HL-60 (cell line): ENCODE data around the gene CEP112.

ENCODE experiments used
- DNase-seq, 2 experiments: peaks; one replicate each; pipeline ENCODE4 v3.0.0-alpha.2; 2010 to 2020; ENCODE audit warnings: low read depth in 1 of 2, low spot score in 1 of 2
- H3K27ac ChIP-seq: fragments of 250-450 bp; sonication (Bioruptor Pico); replicated peaks from 2 replicates; pipeline ENCODE4 v1.5.1; 2020; ENCODE audit warnings: mild to moderate bottlenecking, moderate library complexity
- H3K27me3 ChIP-seq: fragments of 250-450 bp; sonication (Bioruptor Pico); 2 replicates; pipeline ENCODE4 v1.5.1; 2021; ENCODE audit warnings: mild to moderate bottlenecking, moderate library complexity; ENCODE audit not compliant: insufficient read depth, poor library complexity, severe bottlenecking
- H3K4me3 ChIP-seq: replicated peaks from 2 replicates; pipeline ENCODE4 v1.5.1; 2011; ENCODE audit warnings: mild to moderate bottlenecking, control low read depth, low read length; ENCODE audit not compliant: insufficient read depth
- CTCF ChIP-seq: IDR thresholded peaks from one replicate; pipeline ENCODE4 v1.5.1; 2011; ENCODE audit warnings: low read length, control low read depth, inconsistent platforms; ENCODE audit not compliant: insufficient read depth
- GABPA ChIP-seq: IDR thresholded peaks from 2 replicates; pipeline ENCODE4 v1.6.1; 2012; ENCODE audit warnings: low read depth
- POLR2AphosphoS5 ChIP-seq: IDR thresholded peaks from 2 replicates; pipeline ENCODE4 v1.6.1; 2012; ENCODE audit warnings: low read depth
- SPI1 ChIP-seq: IDR thresholded peaks from 2 replicates; pipeline ENCODE4 v1.6.1; 2012; ENCODE audit warnings: low read depth, mild to moderate bottlenecking, borderline replicate concordance
- TF ChIP-seq, protein P1 (sequence below): IDR thresholded peaks from 2 replicates; pipeline ENCODE4 v1.6.1; 2012; ENCODE audit warnings: low read depth; ENCODE audit not compliant: insufficient replicate concordance

CEP112 gene

GRCh38 chr17:65794572-65794971 lies 397.4 kb downstream of the CEP112 start:
- no peak overlapping the region for H3K27ac ChIP-seq
- TF ChIP-seq CTCF (peak; percentile 23), POLR2AphosphoS5 (no peak)
- peak in 1 of 2 experiments; percentile 11 for DNase-seq
- no peak overlapping the region for H3K4me3 ChIP-seq
- H3K27me3 ChIP-seq = no peaks in the 10 kb centered on the region

DNA sequence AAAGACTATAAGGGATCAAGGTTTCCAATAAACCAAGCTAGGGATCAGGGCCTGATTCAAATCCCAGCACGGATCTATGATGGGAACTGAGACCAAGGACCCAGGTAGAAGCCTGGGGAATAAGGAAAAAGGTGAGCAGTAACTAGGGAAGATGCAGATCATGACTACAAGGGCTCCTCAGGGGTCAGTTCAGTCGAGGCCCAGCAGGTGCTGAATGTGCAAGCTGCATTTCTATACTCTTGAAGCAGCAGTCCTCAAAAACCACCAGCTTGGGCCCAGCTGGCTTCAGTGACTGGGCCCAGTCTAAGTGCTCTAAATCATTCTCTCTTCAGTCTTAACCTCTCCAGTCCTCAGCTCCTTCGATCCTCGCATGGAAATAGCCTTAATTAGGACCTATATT lies 401.7 kb downstream of the CEP112 start:
- Histone ChIP-seq H3K27me3 (no peaks in the 10 kb centered on the region), H3K4me3 (no peak overlapping the region), H3K27ac (no peak overlapping the region)
- DNase-seq = no peak
- no peak for TF ChIP-seq POLR2AphosphoS5
- no peak for TF ChIP-seq SPI1
- TF ChIP-seq GABPA = no peak
- TF ChIP-seq, protein P1, sequence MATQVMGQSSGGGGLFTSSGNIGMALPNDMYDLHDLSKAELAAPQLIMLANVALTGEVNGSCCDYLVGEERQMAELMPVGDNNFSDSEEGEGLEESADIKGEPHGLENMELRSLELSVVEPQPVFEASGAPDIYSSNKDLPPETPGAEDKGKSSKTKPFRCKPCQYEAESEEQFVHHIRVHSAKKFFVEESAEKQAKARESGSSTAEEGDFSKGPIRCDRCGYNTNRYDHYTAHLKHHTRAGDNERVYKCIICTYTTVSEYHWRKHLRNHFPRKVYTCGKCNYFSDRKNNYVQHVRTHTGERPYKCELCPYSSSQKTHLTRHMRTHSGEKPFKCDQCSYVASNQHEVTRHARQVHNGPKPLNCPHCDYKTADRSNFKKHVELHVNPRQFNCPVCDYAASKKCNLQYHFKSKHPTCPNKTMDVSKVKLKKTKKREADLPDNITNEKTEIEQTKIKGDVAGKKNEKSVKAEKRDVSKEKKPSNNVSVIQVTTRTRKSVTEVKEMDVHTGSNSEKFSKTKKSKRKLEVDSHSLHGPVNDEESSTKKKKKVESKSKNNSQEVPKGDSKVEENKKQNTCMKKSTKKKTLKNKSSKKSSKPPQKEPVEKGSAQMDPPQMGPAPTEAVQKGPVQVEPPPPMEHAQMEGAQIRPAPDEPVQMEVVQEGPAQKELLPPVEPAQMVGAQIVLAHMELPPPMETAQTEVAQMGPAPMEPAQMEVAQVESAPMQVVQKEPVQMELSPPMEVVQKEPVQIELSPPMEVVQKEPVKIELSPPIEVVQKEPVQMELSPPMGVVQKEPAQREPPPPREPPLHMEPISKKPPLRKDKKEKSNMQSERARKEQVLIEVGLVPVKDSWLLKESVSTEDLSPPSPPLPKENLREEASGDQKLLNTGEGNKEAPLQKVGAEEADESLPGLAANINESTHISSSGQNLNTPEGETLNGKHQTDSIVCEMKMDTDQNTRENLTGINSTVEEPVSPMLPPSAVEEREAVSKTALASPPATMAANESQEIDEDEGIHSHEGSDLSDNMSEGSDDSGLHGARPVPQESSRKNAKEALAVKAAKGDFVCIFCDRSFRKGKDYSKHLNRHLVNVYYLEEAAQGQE = no peak
- TF ChIP-seq CTCF = no peak

DNA sequence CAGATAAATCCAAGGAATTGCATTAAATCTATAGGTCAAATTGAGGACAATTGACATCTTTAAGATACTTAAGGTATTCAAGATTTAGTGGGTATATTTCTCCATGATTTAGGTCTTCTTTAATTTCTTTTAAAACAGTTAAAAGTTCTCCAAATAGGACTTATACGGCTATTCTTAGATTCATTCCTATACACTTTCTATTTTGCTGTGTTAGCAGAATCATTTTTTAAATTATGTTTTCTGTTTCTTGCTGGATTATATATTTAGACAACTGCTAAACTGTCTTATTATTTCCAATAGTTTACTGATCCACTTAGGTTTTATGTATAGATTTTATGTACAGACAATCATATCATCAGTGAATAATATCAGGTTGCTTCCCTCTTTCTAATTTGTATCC lies 404.4 kb downstream of the CEP112 start:
- no peak for TF ChIP-seq POLR2AphosphoS5
- no peak for TF ChIP-seq CTCF
- TF ChIP-seq, protein P1 = no peak
- no peak for TF ChIP-seq SPI1
- TF ChIP-seq GABPA = no peak
- Histone ChIP-seq H3K27ac (no peak overlapping the region), H3K4me3 (no peak overlapping the region), H3K27me3 (no peaks in the 10 kb centered on the region)
- DNase-seq = no peak

- TF ChIP-seq, protein P1 = no peak
- TF ChIP-seq CTCF (no peak), POLR2AphosphoS5 (no peak)
- no peak overlapping the region for H3K4me3 ChIP-seq
- no peak overlapping the region for H3K27ac ChIP-seq
- no peaks in the 10 kb centered on the region for H3K27me3 ChIP-seq
- no peak for DNase-seq
These were observed 405.5 kb downstream of the CEP112 start for GRCh38 chr17:65786479-65786878.
